Neural progenitor cell (in vitro differentiated cells): ENCODE data around the gene SSR4. TPM values are rescaled to one million over a fixed set of nuclear protein-coding genes. Genes with fewer than 3 reads are reported as not detected.

ENCODE experiments used
- DNase-seq: peaks from one replicate; pipeline ENCODE4 v3.0.0-alpha.2; 2016; ENCODE audit warnings: low spot score
- H2AFZ ChIP-seq: fragments of 200-600 bp; sonication (generic); replicated peaks from 2 replicates; pipeline ENCODE4 v1.6.1; 2016; ENCODE audit warnings: antibody characterized with exemption
- H3F3A ChIP-seq: fragments of 200-600 bp; sonication (generic); 2 replicates; pipeline ENCODE4 v1.6.1; 2016; ENCODE audit warnings: antibody characterized with exemption, low read depth
- H3K27ac ChIP-seq: fragments of 200-600 bp; sonication (generic); 2 replicates; pipeline ENCODE4 v1.5.1; 2016; ENCODE audit warnings: mild to moderate bottlenecking
- H3K27me3 ChIP-seq: fragments of 200-600 bp; sonication (generic); 2 replicates; pipeline ENCODE4 v1.6.1; 2016; ENCODE audit warnings: mild to moderate bottlenecking, moderate library complexity
- H3K36me3 ChIP-seq: fragments of 200-600 bp; sonication (generic); 2 replicates; pipeline ENCODE4 v1.5.1; 2016
- H3K4me1 ChIP-seq: fragments of 200-600 bp; sonication (generic); 2 replicates; pipeline ENCODE4 v1.6.1; 2016; ENCODE audit warnings: mixed run types
- H3K4me2 ChIP-seq: fragments of 200-600 bp; sonication (generic); 2 replicates; pipeline ENCODE4 v1.6.1; 2016
- H3K4me3 ChIP-seq: fragments of 200-600 bp; sonication (generic); 2 replicates; pipeline ENCODE4 v1.5.1; 2016
- H3K79me2 ChIP-seq: fragments of 200-600 bp; sonication (generic); 2 replicates; pipeline ENCODE4 v1.6.1; 2016; ENCODE audit warnings: low read depth
- H3K9ac ChIP-seq: fragments of 200-600 bp; sonication (generic); 2 replicates; pipeline ENCODE4 v1.6.1; 2016
- H3K9me3 ChIP-seq: fragments of 200-600 bp; sonication (generic); 2 replicates; pipeline ENCODE4 v1.5.1; 2016; ENCODE audit warnings: low read depth
- H4K20me1 ChIP-seq: fragments of 200-600 bp; sonication (generic); 2 replicates; pipeline ENCODE4 v1.6.1; 2016; ENCODE audit warnings: low read depth
- H3K27ac Mint-ChIP-seq: 3 replicates; pipeline ENCODE4 v1.8.0; 2021; ENCODE audit warnings: mixed read lengths
- H3K27me3 Mint-ChIP-seq: 2 replicates; pipeline ENCODE4 v1.8.0; 2022; ENCODE audit warnings: low read depth, mild to moderate bottlenecking, inconsistent platforms, moderate library complexity, mixed read lengths; ENCODE audit not compliant: insufficient read depth
- H3K36me3 Mint-ChIP-seq: 3 replicates; pipeline ENCODE4 v1.8.0; 2021; ENCODE audit warnings: mixed read lengths
- H3K4me1 Mint-ChIP-seq: 3 replicates; pipeline ENCODE4 v1.8.0; 2021; ENCODE audit warnings: mixed read lengths
- H3K4me3 Mint-ChIP-seq: 3 replicates; pipeline ENCODE4 v1.8.0; 2021; ENCODE audit warnings: mild to moderate bottlenecking, moderate library complexity, mixed read lengths
- H3K9me3 Mint-ChIP-seq: 3 replicates; pipeline ENCODE4 v1.8.0; 2020; ENCODE audit warnings: mixed read lengths
- CTCF ChIP-seq: fragments of 200-600 bp; sonication (generic); IDR thresholded peaks from 2 replicates; pipeline ENCODE4 v1.5.1; 2017; ENCODE audit warnings: antibody characterized with exemption, mild to moderate bottlenecking
- EZH2 ChIP-seq: fragments of 200-600 bp; sonication (generic); IDR thresholded peaks from 2 replicates; pipeline ENCODE4 v1.6.1; 2017; ENCODE audit warnings: antibody characterized with exemption, mild to moderate bottlenecking, moderate library complexity
- EZH2phosphoT487 ChIP-seq: fragments of 200-600 bp; sonication (generic); IDR thresholded peaks from 2 replicates; pipeline ENCODE4 v1.6.1; 2017; ENCODE audit warnings: antibody characterized with exemption
- total RNA-seq: library from RNA; depleted of rRNA; stranded (reverse); fragments of >200 nt; gene quantifications from 2 replicates; pipeline ENCODE4 v1.2.3, GENCODE V29; 2015; ENCODE audit warnings: low replicate concordance

The SSR4 gene
- total RNA-seq, 1 donor from 2014 or later: 58.4 TPM

- Mint-ChIP-seq H3K4me1 (no peaks in the 10 kb centered on the region), H3K9me3 (peaks cover 17% of the 10 kb centered on the region), H3K27me3 (peaks cover 4% of the 10 kb centered on the region), H3K36me3 (peaks cover 8% of the 10 kb centered on the region), H3K4me3 (no peak overlapping the region), H3K27ac (no peak overlapping the region)
- DNase-seq: no peak
- no peak for TF ChIP-seq EZH2phosphoT487
- no peak for TF ChIP-seq EZH2
- TF ChIP-seq CTCF: no peak
- H3K4me2 ChIP-seq: no peak overlapping the region
- no peak overlapping the region for H3K4me3 ChIP-seq
- H3K27ac ChIP-seq: no peak overlapping the region
- H3K27me3 ChIP-seq: no peaks in the 10 kb centered on the region
- H3F3A ChIP-seq: no peaks in the 10 kb centered on the region
- no peak overlapping the region for H3K9ac ChIP-seq
- H3K9me3 ChIP-seq: no peaks in the 10 kb centered on the region
- no peak overlapping the region for H2AFZ ChIP-seq
- no peaks in the 10 kb centered on the region for H4K20me1 ChIP-seq
- no peaks in the 10 kb centered on the region for H3K4me1 ChIP-seq
- H3K36me3 ChIP-seq: no peaks in the 10 kb centered on the region
- H3K79me2 ChIP-seq: no peaks in the 10 kb centered on the region
Measured at GRCh38 chrX:153804100-153804595, 9.7 kb downstream of the SSR4 start.

GRCh38 chrX:153804621-153805020 lies 10.2 kb downstream of the SSR4 start:
- Histone ChIP-seq H2AFZ (no peak overlapping the region), H3K9ac (no peak overlapping the region), H3K27ac (no peak overlapping the region), H3K36me3 (no peaks in the 10 kb centered on the region), H3F3A (no peaks in the 10 kb centered on the region), H3K4me2 (no peak overlapping the region), H3K4me1 (no peaks in the 10 kb centered on the region), H3K4me3 (no peak overlapping the region), H3K27me3 (no peaks in the 10 kb centered on the region), H3K79me2 (no peaks in the 10 kb centered on the region), H4K20me1 (no peaks in the 10 kb centered on the region), H3K9me3 (no peaks in the 10 kb centered on the region)
- Mint-ChIP-seq H3K4me1 (no peaks in the 10 kb centered on the region), H3K36me3 (peaks cover 8% of the 10 kb centered on the region), H3K9me3 (peaks cover 18% of the 10 kb centered on the region), H3K27me3 (peaks cover 4% of the 10 kb centered on the region), H3K27ac (no peak overlapping the region), H3K4me3 (no peak overlapping the region)
- no peak for DNase-seq
- TF ChIP-seq EZH2phosphoT487 (no peak), CTCF (no peak), EZH2 (no peak)

- Histone ChIP-seq H3K4me1 (no peaks in the 10 kb centered on the region), H3F3A (no peaks in the 10 kb centered on the region), H3K79me2 (no peaks in the 10 kb centered on the region), H3K9ac (no peak overlapping the region), H4K20me1 (no peaks in the 10 kb centered on the region), H3K27me3 (no peaks in the 10 kb centered on the region), H3K9me3 (no peaks in the 10 kb centered on the region), H3K4me2 (no peak overlapping the region), H3K4me3 (no peak overlapping the region), H3K36me3 (no peaks in the 10 kb centered on the region), H2AFZ (no peak overlapping the region), H3K27ac (no peak overlapping the region)
- Mint-ChIP-seq H3K27me3 (peaks cover 2% of the 10 kb centered on the region), H3K4me3 (no peak overlapping the region), H3K27ac (no peak overlapping the region), H3K9me3 (peaks cover 16% of the 10 kb centered on the region), H3K36me3 (peaks cover 8% of the 10 kb centered on the region), H3K4me1 (no peaks in the 10 kb centered on the region)
- DNase-seq: no peak
- TF ChIP-seq EZH2 (no peak), EZH2phosphoT487 (no peak), CTCF (no peak)
Measured at GRCh38 chrX:153805436-153805835, 11.0 kb downstream of the SSR4 start.
